ENCODE results near the gene MYBBP1A. TPM values are rescaled to one million over a fixed set of nuclear protein-coding genes. Genes with fewer than 3 reads are reported as not detected.

The MYBBP1A gene
- total and polyA plus RNA-seq, 2 of the 8 experiments (the other 6 are each of a cell fraction or from before 2014, with no cell fraction given), result 46.8 to 151 TPM

GRCh38 chr17:4538236-4539002, 16.8 kb downstream of the MYBBP1A start:
- no peak overlapping the region for H3K56ac ChIP-seq (replicated peaks; ENCODE audit: insufficient read length, low read depth, low read length)
- peaks cover 11 to 27% of the 10 kb centered on the region in 2 experiments for H4K20me1 ChIP-seq (replicated peaks in 1 of 2; ENCODE audit: control insufficient read depth in 1 of 2, insufficient read depth in 2 of 2, low read length in 2 of 2)
- H4K91ac ChIP-seq (replicated peaks; ENCODE audit: insufficient read length, low read length), result no peak overlapping the region
- no peak overlapping the region for H2AFZ ChIP-seq (ENCODE audit: low read length)
- WGBS, 2 experiments (ENCODE audit: extremely low coverage in 1 of 2, insufficient coverage in 1 of 2, insufficient read length in 1 of 2, insufficient replicate concordance in 2 of 2, low coverage in 1 of 2, low lambda C conversion rate in 2 of 2, missing lambda C conversion rate in 1 of 2), result 87% methylated on average over 12 of the region's 13 CpGs; no CpG with 5 or more reads in 1 of the 2 experiments
- H4K5ac ChIP-seq (ENCODE audit: insufficient read length, low read depth, low read length), result no peak overlapping the region
- peaks cover 4% of the 10 kb centered on the region; the same call in 1 of the 2 replicates for H3K23me2 ChIP-seq (ENCODE audit: low read depth, low read length)
- H2BK12ac ChIP-seq (ENCODE audit: low read depth, low read length), result no peak overlapping the region
- CTCF ChIA-PET (ENCODE audit: partially characterized antibody), result interaction anchor here (0.6 to 3.6 kb wide), 12 partner anchors 10 to 1808 kb away, joined by 3 to 15 read pairs (median 4); no protein-coding TSS in a partner anchor
- H2BK20ac ChIP-seq (ENCODE audit: low read length), result no peak overlapping the region
- H2BK15ac ChIP-seq (ENCODE audit: low read length), result no peak overlapping the region
- H3K23ac ChIP-seq (ENCODE audit: insufficient read length), result no peak overlapping the region
- peaks cover 19 to 48% (median 31%) of the 10 kb centered on the region in 4 experiments; a peak in 7 of 8 replicates for H3K36me3 ChIP-seq (ENCODE audit: control insufficient read depth in 2 of 4, insufficient read depth in 4 of 4, low read length in 3 of 4)
- H3K27me3 ChIP-seq (replicated peaks in 1 of 4; ENCODE audit: control insufficient read depth in 3 of 4, extremely low read depth in 1 of 4, insufficient read depth in 3 of 4, low read length in 3 of 4), result peaks cover 0 to 8% (median 4%) of the 10 kb centered on the region in 4 experiments; a peak in 3 of 7 replicates
- no peaks in the 10 kb centered on the region for H3K9me3 ChIP-seq (ENCODE audit: insufficient read depth in 2 of 2, low read depth in 1 of 2, low read length in 1 of 2)
- H3K18ac ChIP-seq (ENCODE audit: extremely low read depth, low read length), result no peak overlapping the region
- FAIRE-seq (no peak), DNase-seq (ENCODE audit: low read depth in 1 of 2, low spot score in 2 of 2) (no peak)
- no peak overlapping the region for H4K8ac ChIP-seq (ENCODE audit: extremely low read depth, insufficient read depth, low read length)
- H3K4ac ChIP-seq (replicated peaks; ENCODE audit: insufficient read length, low read depth, low read length), result no peak overlapping the region
- H3K9ac ChIP-seq (replicated peaks in 1 of 4; ENCODE audit: extremely low read depth in 1 of 4, low read depth in 3 of 4, low read length in 3 of 4), result no peak overlapping the region
- no peak overlapping the region for H2AK5ac ChIP-seq (ENCODE audit: low read depth, low read length)
- no peak overlapping the region for H2BK5ac ChIP-seq (ENCODE audit: low read depth, low read length)
- no peak overlapping the region for H3K14ac ChIP-seq (ENCODE audit: insufficient read length)
- POLR2A ChIA-PET (ENCODE audit: partially characterized antibody), result interaction anchor here (0.9 to 37.1 kb wide), 7 partner anchors 8 to 117 kb away, joined by 3 to 546 read pairs (median 5); partner anchors contain the start of genes GGT6, MYBBP1A and SPNS3
- TF ChIP-seq BRCA1 (IDR thresholded peaks at IDR 0.05; ENCODE audit: low read depth, low read length) (no peak), CEBPB (IDR thresholded peaks at IDR 0.05; ENCODE audit: low read depth, low read length) (no peak), SUZ12 (IDR thresholded peaks at IDR 0.05; ENCODE audit: low read length) (no peak), TEAD4 (IDR thresholded peaks at IDR 0.05; ENCODE audit: low read depth, low read length) (no peak)
- no peaks in the 10 kb centered on the region for H3K79me1 ChIP-seq (ENCODE audit: low read depth, low read length)
- no peak overlapping the region for H3K4me2 ChIP-seq (ENCODE audit: insufficient read depth in 1 of 2, low read depth in 2 of 2, low read length in 2 of 2)
- peaks cover 0 to 29% (median 16%) of the 10 kb centered on the region in 4 experiments; a peak in 6 of 7 replicates for H3K4me1 ChIP-seq (replicated peaks in 1 of 4; ENCODE audit: control insufficient read depth in 3 of 4, insufficient read depth in 4 of 4, low read length in 3 of 4)
- no peak overlapping the region for H3K27ac ChIP-seq (ENCODE audit: low read depth, low read length)
- no peak overlapping the region for H2BK120ac ChIP-seq (replicated peaks; ENCODE audit: low read depth, low read length)
- H3K4me3 ChIP-seq (ENCODE audit: extremely low read depth in 1 of 4, insufficient read depth in 2 of 4, low read depth in 3 of 4, low read length in 4 of 4), result no peak overlapping the region
- no peaks in the 10 kb centered on the region for H3K79me2 ChIP-seq (ENCODE audit: control insufficient read depth in 1 of 2, insufficient read depth in 2 of 2, low read length in 2 of 2)
